KMS-11 (cell line): Measurements from ENCODE around the gene PAEP.

Experiments
- H2AFZ ChIP-seq: fragments of 200-600 bp; sonication (generic); 2 replicates; pipeline ENCODE4 v1.6.1; 2016; ENCODE audit warnings: antibody characterized with exemption, mixed run types, low read depth
- H3K27ac ChIP-seq: fragments of 200-600 bp; sonication (generic); 2 replicates; pipeline ENCODE4 v1.6.1; 2016; ENCODE audit warnings: mild to moderate bottlenecking, mixed run types
- H3K27me3 ChIP-seq: fragments of 200-600 bp; sonication (generic); 2 replicates; pipeline ENCODE4 v1.6.1; 2017; ENCODE audit warnings: mild to moderate bottlenecking, low read depth, mixed run types, moderate library complexity; ENCODE audit not compliant: insufficient read depth
- H3K36me3 ChIP-seq: fragments of 200-600 bp; sonication (generic); 2 replicates; pipeline ENCODE4 v1.6.1; 2017; ENCODE audit warnings: mild to moderate bottlenecking, mixed run types; ENCODE audit not compliant: insufficient read depth
- H3K4me1 ChIP-seq: fragments of 200-600 bp; sonication (generic); 2 replicates; pipeline ENCODE4 v1.6.1; 2016; ENCODE audit warnings: mild to moderate bottlenecking, low read depth, mixed run types; ENCODE audit not compliant: poor library complexity, severe bottlenecking
- H3K4me2 ChIP-seq: fragments of 200-600 bp; sonication (generic); 2 replicates; pipeline ENCODE4 v1.7.0; 2016; ENCODE audit warnings: mild to moderate bottlenecking, mixed run types
- H3K4me3 ChIP-seq: fragments of 200-600 bp; sonication (generic); IDR thresholded peaks from 2 replicates; pipeline ENCODE4 v1.6.1; 2017; ENCODE audit warnings: low read depth, low read length, mixed read lengths; ENCODE audit not compliant: insufficient read depth
- H3K79me2 ChIP-seq: fragments of 200-600 bp; sonication (generic); 2 replicates; pipeline ENCODE4 v1.6.1; 2016; ENCODE audit warnings: low read depth, mixed run types; ENCODE audit not compliant: insufficient read depth
- H3K9ac ChIP-seq: fragments of 200-600 bp; sonication (generic); 2 replicates; pipeline ENCODE4 v1.6.1; 2016; ENCODE audit warnings: mild to moderate bottlenecking, mixed run types
- H4K20me1 ChIP-seq: fragments of 200-600 bp; sonication (generic); 2 replicates; pipeline ENCODE4 v1.6.1; 2016; ENCODE audit warnings: mild to moderate bottlenecking, mixed run types; ENCODE audit not compliant: insufficient read depth
- CTCF ChIP-seq: fragments of 200-600 bp; sonication (generic); conservative IDR thresholded peaks from 2 replicates; pipeline ENCODE4 v1.6.1; 2017; ENCODE audit warnings: low read depth, mild to moderate bottlenecking, antibody characterized with exemption, low read length, moderate library complexity, mixed read lengths

PAEP gene

GRCh38 chr9:135522931-135523330 is 38.6 kb upstream of the PAEP start:
- H3K4me2 ChIP-seq, result no peak overlapping the region

GRCh38 chr9:135523521-135524129 is 37.9 kb upstream of the PAEP start:
- Histone ChIP-seq H3K4me3 (no peak overlapping the region), H2AFZ (no peak overlapping the region), H3K27ac (no peak overlapping the region), H3K4me2 (no peak overlapping the region), H3K4me1 (no peaks in the 10 kb centered on the region), H3K36me3 (no peaks in the 10 kb centered on the region), H3K9ac (no peak overlapping the region), H4K20me1 (no peaks in the 10 kb centered on the region), H3K27me3 (peaks cover 53% of the 10 kb centered on the region), H3K79me2 (no peaks in the 10 kb centered on the region)
- TF ChIP-seq CTCF, result no peak

More at GRCh38 chr9:135522931-135523330, 38.6 kb upstream of the PAEP start:
- Histone ChIP-seq H3K79me2 (no peaks in the 10 kb centered on the region), H2AFZ (no peak overlapping the region), H4K20me1 (no peaks in the 10 kb centered on the region), H3K27me3 (peaks cover 56% of the 10 kb centered on the region), H3K4me1 (no peaks in the 10 kb centered on the region), H3K36me3 (no peaks in the 10 kb centered on the region), H3K9ac (no peak overlapping the region), H3K4me3 (no peak overlapping the region), H3K27ac (no peak overlapping the region)
- no peak for TF ChIP-seq CTCF

GRCh38 chr9:135524130-135524861 is 37.3 kb upstream of the PAEP start:
- no peaks in the 10 kb centered on the region for H3K36me3 ChIP-seq
- H2AFZ ChIP-seq, result no peak overlapping the region
- no peaks in the 10 kb centered on the region for H4K20me1 ChIP-seq
- no peaks in the 10 kb centered on the region for H3K79me2 ChIP-seq
- no peaks in the 10 kb centered on the region for H3K4me1 ChIP-seq
- H3K27me3 ChIP-seq, result peaks cover 53% of the 10 kb centered on the region
- no peak overlapping the region for H3K4me2 ChIP-seq
- no peak overlapping the region for H3K9ac ChIP-seq
- H3K27ac ChIP-seq, result no peak overlapping the region
- H3K4me3 ChIP-seq, result no peak overlapping the region
- TF ChIP-seq CTCF, result no peak

- no peaks in the 10 kb centered on the region for H3K36me3 ChIP-seq
- H3K9ac ChIP-seq, result no peak overlapping the region
- H3K4me2 ChIP-seq, result no peak overlapping the region
- no peak overlapping the region for H3K4me3 ChIP-seq
- no peak overlapping the region for H2AFZ ChIP-seq
- peaks cover 53% of the 10 kb centered on the region for H3K27me3 ChIP-seq
- no peak for TF ChIP-seq CTCF
- no peaks in the 10 kb centered on the region for H4K20me1 ChIP-seq
- H3K27ac ChIP-seq, result no peak overlapping the region
- no peaks in the 10 kb centered on the region for H3K79me2 ChIP-seq
- no peaks in the 10 kb centered on the region for H3K4me1 ChIP-seq
These were observed 36.1 kb upstream of the PAEP start for GRCh38 chr9:135525241-135526088.
